HG03139 (cell line): ENCODE measurements around the gene FSD1.
"Not testable (repeated sequence)": the region's sequence is repeated elsewhere in the genome, so short reads cannot be mapped to it uniquely, and the experiment has no call there.

Source experiments
- ATAC-seq: cut with Tn5 transposase; IDR thresholded peaks from one replicate; pipeline ENCODE4 v1.9.1; 2021; ENCODE audit not compliant: unreplicated experiment

FSD1 gene

GRCh38 chr19:4304538-4305256 is at the start of gene FSD1:
Gene FSD1 (plus strand): TSS chr19:4304598. CDS start chr19:4304747, 149 bp downstream.
- ATAC-seq: no peak

GRCh38 chr19:4256563-4256962 is 47.8 kb upstream of the FSD1 start:
- ATAC-seq: no peak

GRCh38 chr19:4257025-4257424 is 47.4 kb upstream of the FSD1 start:
- no peak for ATAC-seq

GRCh38 chr19:4258181-4258580 is 46.2 kb upstream of the FSD1 start:
- ATAC-seq: no peak

GRCh38 chr19:4260613-4261191 is 43.7 kb upstream of the FSD1 start:
- ATAC-seq: no peak

- ATAC-seq: no peak
Measured at GRCh38 chr19:4264812-4265211, 39.6 kb upstream of the FSD1 start.

GRCh38 chr19:4266253-4267000 is 38.0 kb upstream of the FSD1 start:
- ATAC-seq: no peak

- ATAC-seq: no peak
Measured at GRCh38 chr19:4267101-4267900, 37.1 kb upstream of the FSD1 start.

- no peak for ATAC-seq
Measured at GRCh38 chr19:4267901-4268815, 36.2 kb upstream of the FSD1 start.

- no peak for ATAC-seq
Measured at GRCh38 chr19:4268816-4269430, 35.5 kb upstream of the FSD1 start.

- ATAC-seq: no peak
Measured at GRCh38 chr19:4272894-4273293, 31.5 kb upstream of the FSD1 start.

- not testable (repeated sequence) for ATAC-seq
Measured at GRCh38 chr19:4274321-4274686, 30.1 kb upstream of the FSD1 start.

GRCh38 chr19:4277191-4277696 is 27.2 kb upstream of the FSD1 start:
- ATAC-seq: no peak

- no peak for ATAC-seq
Measured at GRCh38 chr19:4278010-4278409, 26.4 kb upstream of the FSD1 start.

GRCh38 chr19:4278419-4279266 is 25.8 kb upstream of the FSD1 start, which contains the start of gene SHD:
Gene SHD (plus strand): TSS chr19:4279266. CDS start chr19:4280064, 798 bp downstream.
- ATAC-seq: no peak

GRCh38 chr19:4279267-4279529 is 25.2 kb upstream of the FSD1 start:
- ATAC-seq: no peak

- ATAC-seq: no peak
Measured at GRCh38 chr19:4279530-4280422, 24.6 kb upstream of the FSD1 start.
